Stimulated activated CD4-positive, alpha-beta T cell treated with anti-CD3 and anti-CD28 coated beads, Interleukin-4, amount 100 ng/mL, for 24 hours (primary cell): ENCODE results near the gene GPRIN1.
"Not testable (repeated sequence)": the region's sequence is repeated elsewhere in the genome, so short reads cannot be mapped to it uniquely, and the experiment has no call there.

Experiments used
- DNase-seq: peaks from one replicate; pipeline ENCODE4 v3.0.0-alpha.2; 2020

The GPRIN1 gene

GRCh38 chr5:176596069-176596644 lies 13.8 kb downstream of the GPRIN1 start:
- no peak for DNase-seq

- DNase-seq: no peak
Observed at GRCh38 chr5:176595386-176595943, 14.5 kb downstream of the GPRIN1 start.

GRCh38 chr5:176594554-176594953 lies 15.4 kb downstream of the GPRIN1 start:
- no peak for DNase-seq

- no peak for DNase-seq
Observed at GRCh38 chr5:176593273-176593869, 16.6 kb downstream of the GPRIN1 start.

GRCh38 chr5:176592573-176592972 lies 17.4 kb downstream of the GPRIN1 start:
- DNase-seq: no peak

GRCh38 chr5:176591667-176592066 lies 18.3 kb downstream of the GPRIN1 start:
- DNase-seq: not testable (repeated sequence)

- no peak for DNase-seq
Observed at GRCh38 chr5:176590035-176590717, 19.8 kb downstream of the GPRIN1 start.

GRCh38 chr5:176589039-176589769 lies 20.8 kb downstream of the GPRIN1 start:
- no peak for DNase-seq

- DNase-seq: no peak
Observed at GRCh38 chr5:176588297-176588696, 21.7 kb downstream of the GPRIN1 start.

GRCh38 chr5:176587398-176587797 lies 22.6 kb downstream of the GPRIN1 start:
- DNase-seq: no peak

GRCh38 chr5:176583076-176583475 lies 26.9 kb downstream of the GPRIN1 start:
- DNase-seq: no peak

GRCh38 chr5:176581361-176581760 lies 28.6 kb downstream of the GPRIN1 start:
- no peak for DNase-seq

- no peak for DNase-seq
Observed at GRCh38 chr5:176579323-176579722, 30.6 kb downstream of the GPRIN1 start.

- peak; percentile 43 for DNase-seq
Observed at GRCh38 chr5:176578391-176578808, 31.6 kb downstream of the GPRIN1 start.

GRCh38 chr5:176577312-176578176 lies 32.4 kb downstream of the GPRIN1 start:
- no peak for DNase-seq

- no peak for DNase-seq
Observed at GRCh38 chr5:176575488-176576422, 34.2 kb downstream of the GPRIN1 start.

GRCh38 chr5:176575066-176575465 lies 34.9 kb downstream of the GPRIN1 start:
- DNase-seq: no peak

- no peak for DNase-seq
Observed at GRCh38 chr5:176574297-176574591, 35.7 kb downstream of the GPRIN1 start.

GRCh38 chr5:176573564-176574296 lies 36.2 kb downstream of the GPRIN1 start:
- peak; percentile 84 for DNase-seq

GRCh38 chr5:176570044-176570443 lies 39.9 kb downstream of the GPRIN1 start:
- no peak for DNase-seq

- DNase-seq: no peak
Observed at GRCh38 chr5:176568657-176569056, 41.3 kb downstream of the GPRIN1 start.
